GM23338 (cell line): ENCODE measurements around the gene ANO6. TPM values are rescaled to one million over a fixed set of nuclear protein-coding genes. Genes with fewer than 3 reads are reported as not detected.

Experiments used
- ATAC-seq: fragments of 200-7000 bp; cut with Tn5 transposase; 3 replicates; pipeline ENCODE4 v1.9.1; 2020
- DNase-seq: peaks from one replicate; pipeline ENCODE4 v3.0.0-alpha.2; 2015; ENCODE audit warnings: low spot score
- H2AFZ ChIP-seq: fragments of 200-600 bp; sonication (generic); 2 replicates; pipeline ENCODE4 v1.8.0; 2016; ENCODE audit warnings: antibody characterized with exemption, mild to moderate bottlenecking, moderate library complexity
- H3F3A ChIP-seq: fragments of 200-600 bp; sonication (generic); replicated peaks from 2 replicates; pipeline ENCODE4 v1.8.0; 2017; ENCODE audit warnings: antibody characterized with exemption, mixed run types, low read depth
- H3K27ac ChIP-seq: fragments of 200-600 bp; sonication (generic); 2 replicates; pipeline ENCODE4 v1.6.1; 2016; ENCODE audit warnings: low read depth
- H3K27me3 ChIP-seq: fragments of 200-600 bp; sonication (generic); 2 replicates; pipeline ENCODE4 v1.8.0; 2016; ENCODE audit warnings: mild to moderate bottlenecking, mixed run types, moderate library complexity; ENCODE audit not compliant: insufficient read depth
- H3K36me3 ChIP-seq: fragments of 200-600 bp; sonication (generic); 2 replicates; pipeline ENCODE4 v1.8.0; 2016; ENCODE audit warnings: mild to moderate bottlenecking; ENCODE audit not compliant: insufficient read depth
- H3K4me1 ChIP-seq: fragments of 200-600 bp; sonication (generic); 2 replicates; pipeline ENCODE4 v1.8.0; 2016; ENCODE audit warnings: mild to moderate bottlenecking, moderate library complexity; ENCODE audit not compliant: insufficient read depth
- H3K4me2 ChIP-seq: fragments of 200-600 bp; sonication (generic); 2 replicates; pipeline ENCODE4 v1.7.1; 2017; ENCODE audit warnings: mixed run types
- H3K4me3 ChIP-seq: fragments of 200-600 bp; sonication (generic); 2 replicates; pipeline ENCODE4 v1.6.1; 2016; ENCODE audit warnings: mixed run types
- H3K79me2 ChIP-seq: fragments of 200-600 bp; sonication (generic); replicated peaks from 2 replicates; pipeline ENCODE4 v1.8.0; 2017; ENCODE audit warnings: mild to moderate bottlenecking; ENCODE audit not compliant: insufficient read depth
- H3K9me2 ChIP-seq: fragments of 200-600 bp; sonication (generic); 2 replicates; pipeline ENCODE4 v1.8.0; 2017; ENCODE audit not compliant: insufficient read depth
- H4K20me1 ChIP-seq: fragments of 200-600 bp; sonication (generic); replicated peaks from 2 replicates; pipeline ENCODE4 v1.8.0; 2017; ENCODE audit warnings: mild to moderate bottlenecking; ENCODE audit not compliant: insufficient read depth
- H3K27ac Mint-ChIP-seq: 2 replicates; pipeline ENCODE4 v1.8.0; 2020; ENCODE audit warnings: inconsistent platforms, mild to moderate bottlenecking, moderate library complexity, mixed read lengths
- H3K27me3 Mint-ChIP-seq: 3 replicates; pipeline ENCODE4 v1.8.0; 2022; ENCODE audit warnings: low read depth, mild to moderate bottlenecking, moderate library complexity, mixed read lengths, inconsistent platforms; ENCODE audit not compliant: insufficient read depth, poor library complexity
- H3K36me3 Mint-ChIP-seq: 3 replicates; pipeline ENCODE4 v1.8.0; 2021; ENCODE audit warnings: low read depth, mild to moderate bottlenecking, inconsistent platforms, moderate library complexity, mixed read lengths
- H3K4me1 Mint-ChIP-seq: 3 replicates; pipeline ENCODE4 v1.8.0; 2020; ENCODE audit warnings: mild to moderate bottlenecking, inconsistent platforms, mixed read lengths
- H3K4me3 Mint-ChIP-seq: 3 replicates; pipeline ENCODE4 v1.8.0; 2021; ENCODE audit warnings: moderate library complexity, mild to moderate bottlenecking, inconsistent platforms, mixed read lengths
- H3K9me3 Mint-ChIP-seq: 3 replicates; pipeline ENCODE4 v1.8.0; 2020; ENCODE audit warnings: moderate library complexity, mild to moderate bottlenecking, inconsistent platforms, mixed read lengths
- CTCF ChIP-seq, 2 experiments: fragments of 200-600 bp in 1 of 2; sonication (generic) in 1 of 2; conservative IDR thresholded peaks; 2 replicates each; pipeline versions ENCODE4 v1.5.1 to v1.6.1; 2016 to 2017; ENCODE audit warnings: antibody characterized with exemption in 2 of 2, low read depth in 2 of 2, mild to moderate bottlenecking in 2 of 2, moderate library complexity in 1 of 2
- EZH2 ChIP-seq: fragments of 200-600 bp; sonication (generic); IDR thresholded peaks from one replicate; pipeline ENCODE4 v1.8.0; 2017; ENCODE audit warnings: antibody characterized with exemption, mild to moderate bottlenecking, low read depth; ENCODE audit not compliant: unreplicated experiment
- EZH2phosphoT487 ChIP-seq: fragments of 200-600 bp; sonication (generic); IDR thresholded peaks from one replicate; pipeline ENCODE4 v1.8.1; 2018; ENCODE audit warnings: antibody characterized with exemption; ENCODE audit not compliant: unreplicated experiment
- JUNB ChIP-seq: IDR thresholded peaks from one replicate; pipeline ENCODE4 v1.6.1; 2016; ENCODE audit warnings: antibody characterized with exemption; ENCODE audit not compliant: unreplicated experiment
- NANOG ChIP-seq: IDR thresholded peaks from 2 replicates; pipeline ENCODE4 v1.6.1; 2016; ENCODE audit warnings: antibody characterized with exemption, borderline replicate concordance
- POLR2AphosphoS5 ChIP-seq: IDR thresholded peaks from 2 replicates; pipeline ENCODE4 v1.6.1; 2016; ENCODE audit warnings: antibody characterized with exemption, low read depth
- REST ChIP-seq: IDR thresholded peaks from one replicate; pipeline ENCODE4 v1.6.1; 2018; ENCODE audit warnings: antibody characterized with exemption; ENCODE audit not compliant: unreplicated experiment
- STAT1 ChIP-seq: IDR thresholded peaks from one replicate; pipeline ENCODE4 v1.6.1; 2016; ENCODE audit warnings: antibody characterized with exemption; ENCODE audit not compliant: unreplicated experiment
- ZNF114 ChIP-seq: fragments of 250-450 bp; sonication (Bioruptor Pico); IDR thresholded peaks from 2 replicates; pipeline ENCODE4 v1.5.0; 2020; ENCODE audit warnings: mild to moderate bottlenecking, moderate library complexity
- ZNF331 ChIP-seq: fragments of 250-450 bp; sonication (Bioruptor Pico); IDR thresholded peaks from 2 replicates; pipeline ENCODE4 v1.5.0; 2020; ENCODE audit warnings: low read depth, mild to moderate bottlenecking, moderate library complexity
- polyA plus RNA-seq: library from polyadenylated mRNA; unstranded; fragments of >200 nt; fragmentation: Nextera tagmentation; extraction: Ambion mirVana; gene quantifications from 2 replicates; pipeline ENCODE4 v1.2.1, GENCODE V29; 2016
- total RNA-seq: library from RNA; depleted of rRNA; stranded (reverse); fragments of >200 nt; shearing (Covaris generic); gene quantifications from 2 replicates; pipeline ENCODE4 v1.2.3, GENCODE V29; 2014
- TF ChIP-seq, protein P1 (sequence below): fragments of 250-450 bp; sonication (Bioruptor Pico); IDR thresholded peaks from 2 replicates; pipeline ENCODE4 v1.5.0; 2020; ENCODE audit warnings: mild to moderate bottlenecking, moderate library complexity
- TF ChIP-seq, protein P2 (sequence below): IDR thresholded peaks from 2 replicates; pipeline ENCODE4 v1.6.1; 2016; ENCODE audit warnings: antibody characterized with exemption

The ANO6 gene
- total and polyA plus RNA-seq, 2 experiments from 2014 or later = 21.1 to 48.9 TPM

DNA sequence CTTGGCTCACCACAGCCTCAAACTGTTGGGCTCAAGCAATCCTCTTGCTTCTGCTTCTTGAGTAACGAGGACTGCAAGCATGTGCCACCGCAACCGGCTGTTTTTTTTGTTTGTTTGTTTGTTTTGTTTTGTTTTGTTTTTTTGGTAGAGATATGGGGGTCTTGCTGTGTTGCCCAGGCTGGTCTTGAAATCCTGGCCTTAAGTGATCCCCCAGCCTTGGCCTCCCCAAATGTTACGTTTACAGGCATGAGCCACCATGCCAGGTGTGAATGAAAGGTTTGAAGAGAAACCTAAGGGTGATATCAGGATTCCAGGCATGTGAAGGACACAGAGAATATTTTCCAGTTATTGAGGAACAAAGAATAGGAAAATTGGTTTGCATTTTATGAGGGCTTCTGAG, 45.0 kb downstream of the ANO6 start:
- Histone ChIP-seq H3K36me3 (no peaks in the 10 kb centered on the region), H3K9me2 (no peaks in the 10 kb centered on the region), H3F3A (no peaks in the 10 kb centered on the region), H3K27ac (no peak overlapping the region), H3K4me1 (peaks cover 31% of the 10 kb centered on the region), H3K79me2 (peaks cover 60% of the 10 kb centered on the region), H2AFZ (no peak overlapping the region), H3K27me3 (no peaks in the 10 kb centered on the region), H3K4me3 (no peak overlapping the region), H4K20me1 (no peaks in the 10 kb centered on the region), H3K4me2 (no peak overlapping the region)
- Mint-ChIP-seq H3K4me3 (no peak overlapping the region), H3K27me3 (no peaks in the 10 kb centered on the region), H3K9me3 (no peaks in the 10 kb centered on the region), H3K27ac (no peak overlapping the region), H3K4me1 (peaks cover 56% of the 10 kb centered on the region), H3K36me3 (peaks cover 7% of the 10 kb centered on the region; the same call in 2 of the 3 replicates)
- TF ChIP-seq EZH2phosphoT487 (no peak), ZNF331 (no peak), REST (no peak), STAT1 (no peak), JUNB (no peak), POLR2AphosphoS5 (no peak), NANOG (no peak), CTCF (conservative IDR thresholded peaks at IDR 0.05; ENCODE audit: low read depth in 2 of 2) (no peak), ZNF114 (CRISPR knock-in tag) (no peak), EZH2 (no peak)
- TF ChIP-seq, protein P1, sequence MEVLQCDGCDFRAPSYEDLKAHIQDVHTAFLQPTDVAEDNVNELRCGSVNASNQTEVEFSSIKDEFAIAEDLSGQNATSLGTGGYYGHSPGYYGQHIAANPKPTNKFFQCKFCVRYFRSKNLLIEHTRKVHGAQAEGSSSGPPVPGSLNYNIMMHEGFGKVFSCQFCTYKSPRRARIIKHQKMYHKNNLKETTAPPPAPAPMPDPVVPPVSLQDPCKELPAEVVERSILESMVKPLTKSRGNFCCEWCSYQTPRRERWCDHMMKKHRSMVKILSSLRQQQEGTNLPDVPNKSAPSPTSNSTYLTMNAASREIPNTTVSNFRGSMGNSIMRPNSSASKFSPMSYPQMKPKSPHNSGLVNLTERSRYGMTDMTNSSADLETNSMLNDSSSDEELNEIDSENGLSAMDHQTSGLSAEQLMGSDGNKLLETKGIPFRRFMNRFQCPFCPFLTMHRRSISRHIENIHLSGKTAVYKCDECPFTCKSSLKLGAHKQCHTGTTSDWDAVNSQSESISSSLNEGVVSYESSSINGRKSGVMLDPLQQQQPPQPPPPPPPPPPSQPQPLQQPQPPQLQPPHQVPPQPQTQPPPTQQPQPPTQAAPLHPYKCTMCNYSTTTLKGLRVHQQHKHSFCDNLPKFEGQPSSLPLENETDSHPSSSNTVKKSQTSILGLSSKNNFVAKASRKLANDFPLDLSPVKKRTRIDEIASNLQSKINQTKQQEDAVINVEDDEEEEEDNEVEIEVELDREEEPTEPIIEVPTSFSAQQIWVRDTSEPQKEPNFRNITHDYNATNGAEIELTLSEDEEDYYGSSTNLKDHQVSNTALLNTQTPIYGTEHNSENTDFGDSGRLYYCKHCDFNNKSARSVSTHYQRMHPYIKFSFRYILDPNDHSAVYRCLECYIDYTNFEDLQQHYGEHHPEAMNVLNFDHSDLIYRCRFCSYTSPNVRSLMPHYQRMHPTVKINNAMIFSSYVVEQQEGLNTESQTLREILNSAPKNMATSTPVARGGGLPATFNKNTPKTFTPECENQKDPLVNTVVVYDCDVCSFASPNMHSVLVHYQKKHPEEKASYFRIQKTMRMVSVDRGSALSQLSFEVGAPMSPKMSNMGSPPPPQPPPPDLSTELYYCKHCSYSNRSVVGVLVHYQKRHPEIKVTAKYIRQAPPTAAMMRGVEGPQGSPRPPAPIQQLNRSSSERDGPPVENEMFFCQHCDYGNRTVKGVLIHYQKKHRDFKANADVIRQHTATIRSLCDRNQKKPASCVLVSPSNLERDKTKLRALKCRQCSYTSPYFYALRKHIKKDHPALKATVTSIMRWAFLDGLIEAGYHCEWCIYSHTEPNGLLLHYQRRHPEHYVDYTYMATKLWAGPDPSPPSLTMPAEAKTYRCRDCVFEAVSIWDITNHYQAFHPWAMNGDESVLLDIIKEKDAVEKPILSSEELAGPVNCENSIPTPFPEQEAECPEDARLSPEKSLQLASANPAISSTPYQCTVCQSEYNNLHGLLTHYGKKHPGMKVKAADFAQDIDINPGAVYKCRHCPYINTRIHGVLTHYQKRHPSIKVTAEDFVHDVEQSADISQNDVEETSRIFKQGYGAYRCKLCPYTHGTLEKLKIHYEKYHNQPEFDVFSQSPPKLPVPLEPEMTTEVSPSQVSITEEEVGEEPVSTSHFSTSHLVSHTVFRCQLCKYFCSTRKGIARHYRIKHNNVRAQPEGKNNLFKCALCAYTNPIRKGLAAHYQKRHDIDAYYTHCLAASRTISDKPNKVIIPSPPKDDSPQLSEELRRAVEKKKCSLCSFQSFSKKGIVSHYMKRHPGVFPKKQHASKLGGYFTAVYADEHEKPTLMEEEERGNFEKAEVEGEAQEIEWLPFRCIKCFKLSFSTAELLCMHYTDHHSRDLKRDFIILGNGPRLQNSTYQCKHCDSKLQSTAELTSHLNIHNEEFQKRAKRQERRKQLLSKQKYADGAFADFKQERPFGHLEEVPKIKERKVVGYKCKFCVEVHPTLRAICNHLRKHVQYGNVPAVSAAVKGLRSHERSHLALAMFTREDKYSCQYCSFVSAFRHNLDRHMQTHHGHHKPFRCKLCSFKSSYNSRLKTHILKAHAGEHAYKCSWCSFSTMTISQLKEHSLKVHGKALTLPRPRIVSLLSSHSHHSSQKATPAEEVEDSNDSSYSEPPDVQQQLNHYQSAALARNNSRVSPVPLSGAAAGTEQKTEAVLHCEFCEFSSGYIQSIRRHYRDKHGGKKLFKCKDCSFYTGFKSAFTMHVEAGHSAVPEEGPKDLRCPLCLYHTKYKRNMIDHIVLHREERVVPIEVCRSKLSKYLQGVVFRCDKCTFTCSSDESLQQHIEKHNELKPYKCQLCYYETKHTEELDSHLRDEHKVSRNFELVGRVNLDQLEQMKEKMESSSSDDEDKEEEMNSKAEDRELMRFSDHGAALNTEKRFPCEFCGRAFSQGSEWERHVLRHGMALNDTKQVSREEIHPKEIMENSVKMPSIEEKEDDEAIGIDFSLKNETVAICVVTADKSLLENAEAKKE (CRISPR knock-in tag) = no peak
- TF ChIP-seq, protein P2, sequence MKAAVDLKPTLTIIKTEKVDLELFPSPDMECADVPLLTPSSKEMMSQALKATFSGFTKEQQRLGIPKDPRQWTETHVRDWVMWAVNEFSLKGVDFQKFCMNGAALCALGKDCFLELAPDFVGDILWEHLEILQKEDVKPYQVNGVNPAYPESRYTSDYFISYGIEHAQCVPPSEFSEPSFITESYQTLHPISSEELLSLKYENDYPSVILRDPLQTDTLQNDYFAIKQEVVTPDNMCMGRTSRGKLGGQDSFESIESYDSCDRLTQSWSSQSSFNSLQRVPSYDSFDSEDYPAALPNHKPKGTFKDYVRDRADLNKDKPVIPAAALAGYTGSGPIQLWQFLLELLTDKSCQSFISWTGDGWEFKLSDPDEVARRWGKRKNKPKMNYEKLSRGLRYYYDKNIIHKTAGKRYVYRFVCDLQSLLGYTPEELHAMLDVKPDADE = no peak
- ATAC-seq = no peak
- DNase-seq = no peak
